Effector memory CD4-positive, alpha-beta T cell (primary cell): ENCODE data around the gene URM1.
"Not testable (repeated sequence)": the region's sequence is repeated elsewhere in the genome, so short reads cannot be mapped to it uniquely, and the experiment has no call there.

ENCODE experiments used
- DNase-seq, 3 donors: peaks; one replicate each; pipeline ENCODE4 v3.0.0-alpha.2; 2020
- H3K27ac ChIP-seq: 2 replicates; pipeline ENCODE4 v1.7.0; 2013; ENCODE audit warnings: mild to moderate bottlenecking, low read length, moderate library complexity; ENCODE audit not compliant: insufficient read depth, poor library complexity, severe bottlenecking
- H3K27me3 ChIP-seq: replicated peaks from 2 replicates; pipeline ENCODE4 v1.7.0; 2013; ENCODE audit warnings: mild to moderate bottlenecking, low read length; ENCODE audit not compliant: insufficient read depth, control insufficient read depth, poor library complexity, severe bottlenecking
- H3K36me3 ChIP-seq: 2 replicates; pipeline ENCODE4 v1.7.0; 2013; ENCODE audit warnings: mild to moderate bottlenecking, low read length, moderate library complexity; ENCODE audit not compliant: control insufficient read depth, insufficient read depth
- H3K4me1 ChIP-seq: 2 replicates; pipeline ENCODE4 v1.7.0; 2013; ENCODE audit warnings: low read length, mild to moderate bottlenecking; ENCODE audit not compliant: control insufficient read depth, insufficient read depth, poor library complexity, severe bottlenecking
- H3K4me3 ChIP-seq: 2 replicates; pipeline ENCODE4 v1.7.0; 2013; ENCODE audit warnings: low read length, low read depth, mild to moderate bottlenecking; ENCODE audit not compliant: insufficient read depth, poor library complexity, severe bottlenecking
- H3K9me3 ChIP-seq: 2 replicates; pipeline ENCODE4 v1.7.0; 2013; ENCODE audit warnings: mild to moderate bottlenecking, low read length, moderate library complexity; ENCODE audit not compliant: control insufficient read depth

The URM1 gene

GRCh38 chr9:128406848-128407391, 35.7 kb downstream of the URM1 start:
- Histone ChIP-seq H3K4me1 (no peaks in the 10 kb centered on the region), H3K27ac (no peak overlapping the region), H3K27me3 (no peaks in the 10 kb centered on the region), H3K36me3 (no peaks in the 10 kb centered on the region), H3K4me3 (no peak overlapping the region), H3K9me3 (no peaks in the 10 kb centered on the region)
- no peak for DNase-seq

DNA sequence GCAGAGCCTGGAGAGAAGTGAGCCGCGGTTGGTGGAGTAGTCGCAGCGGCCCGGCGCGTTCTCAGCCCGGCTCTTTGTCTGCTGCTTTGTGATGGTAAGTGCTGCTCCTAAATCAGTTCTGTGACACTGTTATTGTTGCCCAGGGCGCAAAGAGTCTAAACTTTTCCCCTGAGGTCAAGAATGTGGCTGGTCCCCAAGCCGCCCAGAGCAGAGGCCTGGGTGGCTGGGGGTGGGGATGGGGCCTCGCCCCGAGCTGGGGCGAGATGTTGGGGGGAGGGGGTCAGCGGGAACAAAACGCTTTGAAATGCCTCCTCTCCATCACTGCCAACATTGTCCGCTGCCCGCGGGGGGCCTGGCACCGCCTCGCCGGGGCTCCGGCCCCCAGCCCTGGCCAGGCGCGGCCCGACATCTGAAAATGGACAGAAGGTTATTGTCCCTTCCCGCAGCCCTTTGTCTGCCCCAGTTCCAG, 37.8 kb downstream of the URM1 start:
- Histone ChIP-seq H3K36me3 (no peaks in the 10 kb centered on the region), H3K4me3 (no peak overlapping the region), H3K4me1 (no peaks in the 10 kb centered on the region), H3K9me3 (no peaks in the 10 kb centered on the region), H3K27ac (no peak overlapping the region), H3K27me3 (no peaks in the 10 kb centered on the region)
- no peak for DNase-seq

GRCh38 chr9:128409450-128409849, 38.3 kb downstream of the URM1 start:
- peaks cover 3% of the 10 kb centered on the region for H3K27me3 ChIP-seq
- no peaks in the 10 kb centered on the region for H3K9me3 ChIP-seq
- no peak for DNase-seq
- H3K4me3 ChIP-seq = no peak overlapping the region
- no peak overlapping the region for H3K27ac ChIP-seq
- no peaks in the 10 kb centered on the region for H3K4me1 ChIP-seq
- H3K36me3 ChIP-seq = no peaks in the 10 kb centered on the region

DNA sequence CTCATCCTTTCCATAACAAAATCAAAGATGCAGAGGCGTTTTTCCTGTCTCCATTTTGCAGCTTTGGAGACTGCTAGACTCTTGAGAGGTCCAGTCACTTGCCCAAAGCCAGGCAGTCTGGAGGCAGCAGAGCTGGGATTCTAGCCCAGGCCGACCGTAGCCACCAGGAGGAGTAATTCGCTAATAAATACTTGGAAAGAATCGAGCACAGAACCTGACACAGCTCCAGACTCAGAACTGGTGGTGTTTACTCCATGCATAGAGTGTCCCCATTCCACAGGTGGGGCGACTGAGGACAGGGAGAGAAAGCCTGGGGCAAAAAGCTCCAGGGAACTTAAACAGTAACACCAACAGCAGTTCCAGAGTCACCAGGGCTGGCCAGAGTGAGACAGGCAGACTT, 38.8 kb downstream of the URM1 start:
- Histone ChIP-seq H3K4me1 (no peaks in the 10 kb centered on the region), H3K36me3 (no peaks in the 10 kb centered on the region), H3K27me3 (peaks cover 3% of the 10 kb centered on the region), H3K9me3 (no peaks in the 10 kb centered on the region), H3K27ac (no peak overlapping the region), H3K4me3 (no peak overlapping the region)
- no peak for DNase-seq

DNA sequence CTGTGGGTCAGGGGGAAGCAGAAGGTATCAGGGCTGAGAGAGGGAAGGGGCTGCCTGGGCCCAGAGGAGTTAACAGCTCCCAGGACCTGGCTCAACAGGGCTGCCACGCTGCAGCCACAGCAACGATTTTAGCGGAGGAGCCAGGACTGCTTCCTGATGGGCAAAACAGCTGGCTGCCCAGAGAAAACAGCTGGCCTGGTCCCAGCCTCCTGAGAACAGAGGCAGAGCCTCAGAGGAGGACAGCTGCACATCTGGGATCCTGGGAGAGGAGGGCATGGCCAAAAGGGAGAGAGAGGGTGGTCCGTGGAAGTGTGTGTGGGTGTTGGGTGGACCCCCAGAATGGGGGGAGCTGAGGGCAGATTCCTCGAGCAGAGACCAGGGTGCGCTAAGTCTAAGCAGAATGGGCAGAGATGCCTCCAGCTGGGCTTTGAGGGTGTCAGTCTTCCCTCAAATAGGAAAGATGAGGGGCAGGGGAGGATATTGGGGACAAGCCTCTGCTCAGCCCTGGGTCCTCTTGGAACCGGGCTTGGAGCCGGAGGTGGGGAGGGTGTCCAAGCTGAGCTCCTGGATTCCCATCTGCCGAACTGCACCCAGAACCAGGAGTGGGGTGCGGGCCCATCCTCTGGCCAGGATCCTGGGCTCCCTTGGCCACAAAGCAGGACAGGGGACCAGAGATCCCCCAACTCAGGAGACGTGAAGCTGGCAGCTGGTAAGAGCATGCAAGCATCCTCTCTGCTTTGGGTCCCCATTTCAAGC, 40.4 kb downstream of the URM1 start:
- DNase-seq = no peak
- no peaks in the 10 kb centered on the region for H3K9me3 ChIP-seq
- peaks cover 5% of the 10 kb centered on the region for H3K27me3 ChIP-seq
- no peaks in the 10 kb centered on the region for H3K36me3 ChIP-seq
- H3K4me1 ChIP-seq = no peaks in the 10 kb centered on the region
- H3K4me3 ChIP-seq = no peak overlapping the region
- no peak overlapping the region for H3K27ac ChIP-seq

DNA sequence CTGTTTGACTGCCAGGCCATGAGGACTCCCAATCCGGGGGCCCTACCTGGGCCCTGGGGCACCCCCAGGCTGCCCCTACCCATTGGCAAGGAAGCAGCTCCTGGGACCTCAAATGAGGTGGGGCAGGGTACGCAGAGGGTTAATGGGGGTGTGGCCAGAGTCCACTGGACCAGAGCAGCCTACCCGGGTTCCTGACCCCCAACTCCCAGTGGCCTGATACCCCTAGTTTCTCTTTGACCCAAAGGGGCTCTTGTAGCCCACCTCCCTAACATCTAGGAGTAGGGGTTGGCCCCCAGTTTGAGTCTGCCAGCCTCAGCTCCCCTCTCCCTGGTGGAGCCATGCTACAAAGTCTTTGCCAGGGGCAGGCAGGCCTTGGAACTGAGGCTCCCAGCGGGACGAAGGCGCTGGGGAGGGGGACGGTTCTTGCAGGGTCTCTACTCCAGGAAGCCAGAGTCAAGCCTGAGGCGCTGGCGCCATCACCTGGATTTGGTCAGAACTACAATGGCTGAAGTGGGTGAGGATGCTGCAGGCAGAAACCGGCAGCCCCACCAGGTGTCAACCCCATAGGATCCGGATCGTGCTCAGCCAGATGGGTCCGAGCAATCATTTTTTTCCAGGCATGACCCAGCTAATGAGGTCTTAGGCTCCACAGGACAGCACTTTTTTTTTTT, 41.1 kb downstream of the URM1 start:
- no peak overlapping the region for H3K4me3 ChIP-seq
- no peaks in the 10 kb centered on the region for H3K4me1 ChIP-seq
- no peak overlapping the region for H3K27ac ChIP-seq
- peak; percentile 9 to 24 (median 16) for DNase-seq
- H3K27me3 ChIP-seq = peaks cover 5% of the 10 kb centered on the region
- no peaks in the 10 kb centered on the region for H3K9me3 ChIP-seq
- no peaks in the 10 kb centered on the region for H3K36me3 ChIP-seq

GRCh38 chr9:128413728-128414127, 42.6 kb downstream of the URM1 start:
- not testable (repeated sequence) for H3K27ac ChIP-seq, H3K27me3 ChIP-seq, H3K4me3 ChIP-seq, H3K36me3 ChIP-seq, H3K4me1 ChIP-seq, DNase-seq, H3K9me3 ChIP-seq

- DNase-seq = no peak
- Histone ChIP-seq H3K9me3 (no peaks in the 10 kb centered on the region), H3K4me3 (no peak overlapping the region), H3K27ac (no peak overlapping the region), H3K27me3 (peaks cover 10% of the 10 kb centered on the region), H3K36me3 (no peaks in the 10 kb centered on the region), H3K4me1 (peaks cover 8% of the 10 kb centered on the region)
Observed at GRCh38 chr9:128414461-128414860, 43.3 kb downstream of the URM1 start.

- peaks cover 14% of the 10 kb centered on the region for H3K4me1 ChIP-seq
- peaks cover 10% of the 10 kb centered on the region for H3K27me3 ChIP-seq
Observed at GRCh38 chr9:128415281-128415680, 44.1 kb downstream of the URM1 start.

GRCh38 chr9:128416014-128416413, 44.8 kb downstream of the URM1 start:
- DNase-seq = no peak
- Histone ChIP-seq H3K27ac (no peak overlapping the region), H3K4me3 (no peak overlapping the region), H3K9me3 (no peaks in the 10 kb centered on the region), H3K36me3 (no peaks in the 10 kb centered on the region), H3K27me3 (peaks cover 10% of the 10 kb centered on the region), H3K4me1 (peaks cover 16% of the 10 kb centered on the region)

More at GRCh38 chr9:128415281-128415680, 44.1 kb downstream of the URM1 start:
- Histone ChIP-seq H3K36me3 (no peaks in the 10 kb centered on the region), H3K9me3 (no peaks in the 10 kb centered on the region), H3K27ac (no peak overlapping the region), H3K4me3 (no peak overlapping the region)
- no peak for DNase-seq
